Activated CD8-positive, alpha-beta T cell treated with anti-CD3 and anti-CD28 coated beads for 36 hours (primary cell): ENCODE results near the gene RXRA. TPM values are rescaled to one million over a fixed set of nuclear protein-coding genes. Genes with fewer than 3 reads are reported as not detected.

Experiments used
- ATAC-seq: fragments of 200-7000 bp; cut with Tn5 transposase; one replicate; pipeline ENCODE4 v1.10.0; 2021; ENCODE audit warnings: mild to moderate bottlenecking, moderate library complexity
- CTCF ChIA-PET: fragments of 350-600 bp; sonication (Branson Sonifier 250); formaldehyde crosslinking; loops from one replicate; lab custom pipeline; 2021; ENCODE audit warnings: antibody characterized with exemption; lab: Charles Lee
- POLR2A ChIA-PET: fragments of 350-600 bp; sonication (Branson Sonifier 250); formaldehyde crosslinking; loops from one replicate; lab custom pipeline; 2021; ENCODE audit warnings: antibody characterized with exemption; lab: Charles Lee
- DNase-seq: peaks from one replicate; pipeline ENCODE4 v3.0.0-alpha.2; 2020
- H3K27ac Mint-ChIP-seq: one replicate; pipeline ENCODE4 v1.8.0; 2021; ENCODE audit warnings: mild to moderate bottlenecking, mixed read lengths
- H3K27me3 Mint-ChIP-seq: one replicate; pipeline ENCODE4 v1.8.0; 2021; ENCODE audit warnings: mixed read lengths
- H3K36me3 Mint-ChIP-seq: one replicate; pipeline ENCODE4 v1.8.0; 2021; ENCODE audit warnings: low read depth, mixed read lengths
- H3K4me1 Mint-ChIP-seq: one replicate; pipeline ENCODE4 v1.8.0; 2021; ENCODE audit warnings: low read depth, mixed read lengths
- H3K4me3 Mint-ChIP-seq: one replicate; pipeline ENCODE4 v1.8.0; 2021; ENCODE audit warnings: mild to moderate bottlenecking, moderate library complexity, mixed read lengths
- H3K9me3 Mint-ChIP-seq: one replicate; pipeline ENCODE4 v1.8.0; 2021; ENCODE audit warnings: mixed read lengths
- intact Hi-C: fragments of 100-400 bp; cut with micrococcal nuclease; formaldehyde crosslinking; loops from one replicate; pipeline ENCODE4 v1.10.0; 2022
- total RNA-seq, 2 experiments: library from RNA; stranded (reverse); gene quantifications; one replicate each; pipeline ENCODE4 v1.2.3, GENCODE V29; 2021
- TF ChIP-seq, protein P1 (sequence below): fragments of 200-600 bp; IDR thresholded peaks from one replicate; pipeline ENCODE4 v1.8.0; 2022; ENCODE audit warnings: antibody characterized with exemption, mild to moderate bottlenecking

Gene RXRA
- total RNA-seq, 2 experiments from 2014 or later = 23.2 to 23.8 TPM

GRCh38 chr9:134378901-134379338, 52.7 kb downstream of the RXRA start:
- Mint-ChIP-seq H3K4me1 (peaks cover 22% of the 10 kb centered on the region), H3K27ac (no peak overlapping the region), H3K36me3 (no peaks in the 10 kb centered on the region), H3K9me3 (no peaks in the 10 kb centered on the region), H3K27me3 (no peaks in the 10 kb centered on the region), H3K4me3 (no peak overlapping the region)
- ChIA-PET POLR2A (interaction anchor here (2.8 kb wide), 1 partner anchor 12 kb away, joined by 10 read pairs; no protein-coding TSS in a partner anchor), CTCF (interaction anchor here (1.4 to 2.5 kb wide), 3 partner anchors 13 to 208 kb away, joined by 3 to 11 read pairs (median 4); no protein-coding TSS in a partner anchor)
- DNase-seq (no peak), ATAC-seq (no peak)
- TF ChIP-seq, protein P1, sequence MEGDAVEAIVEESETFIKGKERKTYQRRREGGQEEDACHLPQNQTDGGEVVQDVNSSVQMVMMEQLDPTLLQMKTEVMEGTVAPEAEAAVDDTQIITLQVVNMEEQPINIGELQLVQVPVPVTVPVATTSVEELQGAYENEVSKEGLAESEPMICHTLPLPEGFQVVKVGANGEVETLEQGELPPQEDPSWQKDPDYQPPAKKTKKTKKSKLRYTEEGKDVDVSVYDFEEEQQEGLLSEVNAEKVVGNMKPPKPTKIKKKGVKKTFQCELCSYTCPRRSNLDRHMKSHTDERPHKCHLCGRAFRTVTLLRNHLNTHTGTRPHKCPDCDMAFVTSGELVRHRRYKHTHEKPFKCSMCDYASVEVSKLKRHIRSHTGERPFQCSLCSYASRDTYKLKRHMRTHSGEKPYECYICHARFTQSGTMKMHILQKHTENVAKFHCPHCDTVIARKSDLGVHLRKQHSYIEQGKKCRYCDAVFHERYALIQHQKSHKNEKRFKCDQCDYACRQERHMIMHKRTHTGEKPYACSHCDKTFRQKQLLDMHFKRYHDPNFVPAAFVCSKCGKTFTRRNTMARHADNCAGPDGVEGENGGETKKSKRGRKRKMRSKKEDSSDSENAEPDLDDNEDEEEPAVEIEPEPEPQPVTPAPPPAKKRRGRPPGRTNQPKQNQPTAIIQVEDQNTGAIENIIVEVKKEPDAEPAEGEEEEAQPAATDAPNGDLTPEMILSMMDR = no peak
- intact Hi-C loops = loop anchor here (5.0 kb wide), 1 partner anchor 58 kb away; no protein-coding TSS in a partner anchor

GRCh38 chr9:134379831-134380365, 53.6 kb downstream of the RXRA start:
- no peaks in the 10 kb centered on the region for H3K27me3 Mint-ChIP-seq
- ATAC-seq (no peak), DNase-seq (no peak)
- ChIA-PET POLR2A (interaction anchor here (2.1 to 2.8 kb wide), 2 partner anchors 11 to 16 kb away, joined by 6 to 10 read pairs; no protein-coding TSS in a partner anchor), CTCF (interaction anchor here (1.4 to 2.5 kb wide), 4 partner anchors 12 to 209 kb away, joined by 3 to 11 read pairs (median 4); no protein-coding TSS in a partner anchor)
- no peak overlapping the region for H3K4me3 Mint-ChIP-seq
- intact Hi-C loops = loop anchor here (5.0 kb wide), 1 partner anchor 57 kb away; no protein-coding TSS in a partner anchor
- no peak overlapping the region for H3K27ac Mint-ChIP-seq
- TF ChIP-seq, protein P1 = no peak
- H3K4me1 Mint-ChIP-seq = peaks cover 22% of the 10 kb centered on the region
- H3K9me3 Mint-ChIP-seq = no peaks in the 10 kb centered on the region
- no peaks in the 10 kb centered on the region for H3K36me3 Mint-ChIP-seq

GRCh38 chr9:134380542-134381271, 54.5 kb downstream of the RXRA start:
- H3K36me3 Mint-ChIP-seq = no peaks in the 10 kb centered on the region
- intact Hi-C loops = no loop called here
- no peak overlapping the region for H3K4me3 Mint-ChIP-seq
- H3K27me3 Mint-ChIP-seq = no peaks in the 10 kb centered on the region
- POLR2A ChIA-PET = interaction anchor here (0.7 to 2.8 kb wide), 3 partner anchors 10 to 27 kb away, joined by 3 to 10 read pairs (median 6); no protein-coding TSS in a partner anchor
- no peaks in the 10 kb centered on the region for H3K9me3 Mint-ChIP-seq
- H3K27ac Mint-ChIP-seq = no peak overlapping the region
- peaks cover 22% of the 10 kb centered on the region for H3K4me1 Mint-ChIP-seq
- no peak for ATAC-seq
- no peak for DNase-seq
- TF ChIP-seq, protein P1 = no peak
- CTCF ChIA-PET = interaction anchor here (1.3 to 1.6 kb wide), 3 partner anchors 11 to 62 kb away, joined by 3 to 5 read pairs (median 5); no protein-coding TSS in a partner anchor

- Mint-ChIP-seq H3K36me3 (no peaks in the 10 kb centered on the region), H3K4me3 (no peak overlapping the region), H3K27me3 (no peaks in the 10 kb centered on the region), H3K4me1 (peaks cover 22% of the 10 kb centered on the region), H3K9me3 (no peaks in the 10 kb centered on the region), H3K27ac (no peak overlapping the region)
- DNase-seq (no peak), ATAC-seq (peak; percentile 5)
- ChIA-PET CTCF (interaction anchor here (1.3 to 1.7 kb wide), 4 partner anchors 10 to 62 kb away, joined by 5 to 7 read pairs (median 6); no protein-coding TSS in a partner anchor), POLR2A (interaction anchor here (0.7 to 2.1 kb wide), 3 partner anchors 10 to 27 kb away, joined by 3 to 6 read pairs (median 3); no protein-coding TSS in a partner anchor)
- TF ChIP-seq, protein P1 = no peak
- intact Hi-C loops = no loop called here
These were observed 55.0 kb downstream of the RXRA start for GRCh38 chr9:134381272-134381661.
